Neural cell (in vitro differentiated cells): Measurements from ENCODE around the gene NLRP3. TPM values are rescaled to one million over a fixed set of nuclear protein-coding genes. Genes with fewer than 3 reads are reported as not detected.
A peak's percentile ranks its signal among the peaks of the same experiment; 100 is the strongest.

Experiments
- H2AFZ ChIP-seq: fragments of 200-600, 300-800 bp; sonication (generic), shearing (Covaris generic); 2 replicates; pipeline ENCODE4 v1.6.0; 2014; ENCODE audit warnings: low read depth, mild to moderate bottlenecking, antibody characterized with exemption, low read length, moderate library complexity
- H3F3A ChIP-seq: fragments of 200-600 bp; shearing (Covaris generic); 2 replicates; pipeline ENCODE4 v1.6.1; 2016; ENCODE audit warnings: mild to moderate bottlenecking, moderate library complexity, mixed read lengths, antibody characterized with exemption, low read length; ENCODE audit not compliant: insufficient read depth, poor library complexity, severe bottlenecking
- H3K27ac ChIP-seq: fragments of 200-600, 300-800 bp; sonication (generic), shearing (Covaris generic); 2 replicates; pipeline ENCODE4 v1.5.1; 2014; ENCODE audit warnings: mild to moderate bottlenecking, low read length, moderate library complexity
- H3K27me3 ChIP-seq: fragments of 300-800, 200-600 bp; sonication (generic), shearing (Covaris generic); 2 replicates; pipeline ENCODE4 v1.6.0; 2014; ENCODE audit warnings: mild to moderate bottlenecking, low read depth, low read length, moderate library complexity; ENCODE audit not compliant: insufficient read depth
- H3K36me3 ChIP-seq: fragments of 300-800, 200-600 bp; sonication (generic), shearing (Covaris generic); 2 replicates; pipeline ENCODE4 v1.5.1; 2014; ENCODE audit warnings: mild to moderate bottlenecking, antibody characterized with exemption, low read length, moderate library complexity; ENCODE audit not compliant: insufficient read depth
- H3K4me2 ChIP-seq: fragments of 300-800, 200-600 bp; sonication (generic), shearing (Covaris generic); 2 replicates; pipeline ENCODE4 v1.6.0; 2014; ENCODE audit warnings: mild to moderate bottlenecking, low read length
- H3K4me3 ChIP-seq: fragments of 300-800, 200-600 bp; sonication (generic), shearing (Covaris generic); 2 replicates; pipeline ENCODE4 v1.5.1; 2014; ENCODE audit warnings: mild to moderate bottlenecking, low read length, moderate library complexity
- H3K79me2 ChIP-seq: fragments of 200-600 bp; shearing (Covaris generic); replicated peaks from 2 replicates; pipeline ENCODE4 v1.6.0; 2014; ENCODE audit warnings: mild to moderate bottlenecking, low read length, moderate library complexity; ENCODE audit not compliant: insufficient read depth
- H3K9ac ChIP-seq: fragments of 300-800, 200-600 bp; sonication (generic), shearing (Covaris generic); 2 replicates; pipeline ENCODE4 v1.6.1; 2016; ENCODE audit warnings: mild to moderate bottlenecking, low read length, mixed read lengths
- H3K9me2 ChIP-seq: fragments of 200-600 bp; shearing (Covaris generic); 2 replicates; pipeline ENCODE4 v1.6.1; 2016; ENCODE audit warnings: mild to moderate bottlenecking, low read length, mixed read lengths; ENCODE audit not compliant: insufficient read depth
- H3K9me3 ChIP-seq: fragments of 200-600, 300-800 bp; sonication (generic), shearing (Covaris generic); 2 replicates; pipeline ENCODE4 v1.6.1; 2016; ENCODE audit warnings: mild to moderate bottlenecking, mixed run types, low read length, moderate library complexity, mixed read lengths
- H4K20me1 ChIP-seq: fragments of 200-600 bp; shearing (Covaris generic); 2 replicates; pipeline ENCODE4 v1.6.1; 2016; ENCODE audit warnings: mild to moderate bottlenecking, mixed run types; ENCODE audit not compliant: insufficient read depth
- CTCF ChIP-seq: fragments of 450-650 bp; IDR thresholded peaks from 2 replicates; pipeline ENCODE4 v1.5.1; 2014; ENCODE audit warnings: antibody characterized with exemption, mild to moderate bottlenecking, moderate library complexity; ENCODE audit not compliant: poor library complexity, severe bottlenecking
- EP300 ChIP-seq: fragments of 450-650 bp; conservative IDR thresholded peaks from 2 replicates; pipeline ENCODE4 v1.6.1; 2014; ENCODE audit warnings: antibody characterized with exemption, mild to moderate bottlenecking, moderate library complexity; ENCODE audit not compliant: poor library complexity, severe bottlenecking
- EZH2 ChIP-seq: fragments of 200-600, 300-800 bp; shearing (Covaris generic), sonication (generic); IDR thresholded peaks from 2 replicates; pipeline ENCODE4 v1.6.1; 2014; ENCODE audit warnings: antibody characterized with exemption, low read length, borderline replicate concordance, mild to moderate bottlenecking; ENCODE audit not compliant: insufficient read depth, poor library complexity, severe bottlenecking
- MXI1 ChIP-seq: fragments of 450-650 bp; conservative IDR thresholded peaks from 2 replicates; pipeline ENCODE4 v1.6.1; 2014; ENCODE audit warnings: antibody characterized with exemption, mild to moderate bottlenecking; ENCODE audit not compliant: poor library complexity, severe bottlenecking
- POLR2AphosphoS5 ChIP-seq: IDR thresholded peaks from 2 replicates; pipeline ENCODE4 v1.6.1; 2012
- RAD21 ChIP-seq: fragments of 450-650 bp; conservative IDR thresholded peaks from 2 replicates; pipeline ENCODE4 v1.6.1; 2014; ENCODE audit warnings: antibody characterized with exemption, mild to moderate bottlenecking, moderate library complexity
- SMC3 ChIP-seq: fragments of 450-650 bp; conservative IDR thresholded peaks from 2 replicates; pipeline ENCODE4 v1.6.1; 2014; ENCODE audit warnings: antibody characterized with exemption, mild to moderate bottlenecking, moderate library complexity; ENCODE audit not compliant: poor library complexity
- TAF1 ChIP-seq: IDR thresholded peaks from 2 replicates; pipeline ENCODE4 v1.6.1; 2012; ENCODE audit warnings: low read depth
- polyA plus RNA-seq: library from polyadenylated mRNA; depleted of rRNA; stranded (reverse); fragments of >200 nt; gene quantifications from 2 replicates; pipeline ENCODE4 v1.2.3, GENCODE V29; 2014
- TF ChIP-seq, protein P1 (sequence below): IDR thresholded peaks from 2 replicates; pipeline ENCODE4 v1.6.1; 2012; ENCODE audit warnings: borderline replicate concordance

Gene NLRP3
- polyA plus RNA-seq, 1 donor from 2014 or later, result 0.36 TPM

GRCh38 chr1:247447162-247447909 is 31.4 kb downstream of the NLRP3 start:
- Histone ChIP-seq H3K4me3 (peak overlapping the region; percentile 57), H3K9ac (peak overlapping the region; percentile 48), H3K27me3 (no peaks in the 10 kb centered on the region), H3K36me3 (no peaks in the 10 kb centered on the region), H3K9me2 (no peaks in the 10 kb centered on the region), H2AFZ (peak overlapping the region; percentile 29), H4K20me1 (no peaks in the 10 kb centered on the region), H3K27ac (peak overlapping the region; percentile 35), H3K9me3 (no peaks in the 10 kb centered on the region), H3K4me2 (peak overlapping the region; percentile 45), H3K79me2 (no peaks in the 10 kb centered on the region), H3F3A (no peaks in the 10 kb centered on the region)
- no peak for TF ChIP-seq SMC3
- TF ChIP-seq RAD21, result no peak
- TF ChIP-seq, protein P1, sequence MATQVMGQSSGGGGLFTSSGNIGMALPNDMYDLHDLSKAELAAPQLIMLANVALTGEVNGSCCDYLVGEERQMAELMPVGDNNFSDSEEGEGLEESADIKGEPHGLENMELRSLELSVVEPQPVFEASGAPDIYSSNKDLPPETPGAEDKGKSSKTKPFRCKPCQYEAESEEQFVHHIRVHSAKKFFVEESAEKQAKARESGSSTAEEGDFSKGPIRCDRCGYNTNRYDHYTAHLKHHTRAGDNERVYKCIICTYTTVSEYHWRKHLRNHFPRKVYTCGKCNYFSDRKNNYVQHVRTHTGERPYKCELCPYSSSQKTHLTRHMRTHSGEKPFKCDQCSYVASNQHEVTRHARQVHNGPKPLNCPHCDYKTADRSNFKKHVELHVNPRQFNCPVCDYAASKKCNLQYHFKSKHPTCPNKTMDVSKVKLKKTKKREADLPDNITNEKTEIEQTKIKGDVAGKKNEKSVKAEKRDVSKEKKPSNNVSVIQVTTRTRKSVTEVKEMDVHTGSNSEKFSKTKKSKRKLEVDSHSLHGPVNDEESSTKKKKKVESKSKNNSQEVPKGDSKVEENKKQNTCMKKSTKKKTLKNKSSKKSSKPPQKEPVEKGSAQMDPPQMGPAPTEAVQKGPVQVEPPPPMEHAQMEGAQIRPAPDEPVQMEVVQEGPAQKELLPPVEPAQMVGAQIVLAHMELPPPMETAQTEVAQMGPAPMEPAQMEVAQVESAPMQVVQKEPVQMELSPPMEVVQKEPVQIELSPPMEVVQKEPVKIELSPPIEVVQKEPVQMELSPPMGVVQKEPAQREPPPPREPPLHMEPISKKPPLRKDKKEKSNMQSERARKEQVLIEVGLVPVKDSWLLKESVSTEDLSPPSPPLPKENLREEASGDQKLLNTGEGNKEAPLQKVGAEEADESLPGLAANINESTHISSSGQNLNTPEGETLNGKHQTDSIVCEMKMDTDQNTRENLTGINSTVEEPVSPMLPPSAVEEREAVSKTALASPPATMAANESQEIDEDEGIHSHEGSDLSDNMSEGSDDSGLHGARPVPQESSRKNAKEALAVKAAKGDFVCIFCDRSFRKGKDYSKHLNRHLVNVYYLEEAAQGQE, result no peak
- no peak for TF ChIP-seq MXI1
- no peak for TF ChIP-seq TAF1
- no peak for TF ChIP-seq CTCF
- no peak for TF ChIP-seq EP300
- TF ChIP-seq EZH2, result no peak
- TF ChIP-seq POLR2AphosphoS5, result no peak

DNA sequence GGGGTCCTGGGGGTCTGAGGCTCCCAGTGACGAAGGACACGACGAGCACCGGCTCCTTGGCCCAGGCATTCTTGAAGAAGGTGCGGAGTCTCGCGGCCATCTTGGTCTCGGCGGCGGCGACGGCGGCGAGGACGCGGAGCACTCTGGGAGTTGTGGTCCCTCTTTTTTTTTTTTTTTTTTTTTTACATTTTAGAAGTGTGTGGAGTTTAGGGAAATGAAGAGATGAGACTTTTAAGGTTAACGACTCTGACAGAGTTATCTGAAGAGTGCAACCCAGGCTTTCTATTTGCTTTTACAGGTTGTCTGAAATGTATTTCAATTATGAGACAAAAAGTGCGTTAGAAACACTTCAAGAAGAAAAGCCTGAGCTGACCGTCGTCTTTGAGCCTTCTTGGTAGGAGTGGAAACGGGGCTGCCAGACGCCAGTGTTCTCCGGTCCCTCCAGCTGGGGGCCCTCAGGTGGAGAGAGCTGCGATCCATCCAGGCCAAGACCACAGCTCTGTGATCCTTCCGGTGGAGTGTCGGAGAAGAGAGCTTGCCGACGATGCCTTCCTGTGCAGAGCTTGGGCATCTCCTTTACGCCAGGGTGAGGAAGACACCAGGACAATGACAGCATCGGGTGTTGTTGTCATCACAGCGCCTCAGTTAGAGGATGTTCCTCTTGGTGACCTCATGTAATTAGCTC is 32.3 kb downstream of the NLRP3 start:
- Histone ChIP-seq H4K20me1 (no peaks in the 10 kb centered on the region), H3K9me2 (no peaks in the 10 kb centered on the region), H2AFZ (peak overlapping the region; percentile 29), H3K9ac (peak overlapping the region; percentile 48), H3K79me2 (no peaks in the 10 kb centered on the region), H3K36me3 (no peaks in the 10 kb centered on the region), H3K4me2 (peak overlapping the region; percentile 45), H3K9me3 (no peaks in the 10 kb centered on the region), H3F3A (no peaks in the 10 kb centered on the region), H3K27ac (peak overlapping the region; percentile 35), H3K4me3 (peak overlapping the region; percentile 57), H3K27me3 (no peaks in the 10 kb centered on the region)
- TF ChIP-seq POLR2AphosphoS5, result peak; percentile 52
- no peak for TF ChIP-seq EP300
